Osteocyte (in vitro differentiated cells): ENCODE measurements around the gene G0S2. TPM values are rescaled to one million over a fixed set of nuclear protein-coding genes. Genes with fewer than 3 reads are reported as not detected.

ENCODE experiments used
- DNase-seq: peaks from one replicate; pipeline ENCODE4 v3.0.0; 2021; ENCODE audit warnings: mixed read lengths; ENCODE audit not compliant: unreplicated experiment; ENCODE audit errors: extremely low spot score
- H3K27ac Mint-ChIP-seq: one replicate; pipeline ENCODE4 v1.8.0; 2021; ENCODE audit warnings: mild to moderate bottlenecking, mixed read lengths; ENCODE audit not compliant: unreplicated experiment
- H3K27me3 Mint-ChIP-seq: one replicate; pipeline ENCODE4 v1.8.0; 2021; ENCODE audit warnings: mixed read lengths; ENCODE audit not compliant: unreplicated experiment
- H3K36me3 Mint-ChIP-seq: one replicate; pipeline ENCODE4 v1.8.0; 2021; ENCODE audit warnings: mixed read lengths; ENCODE audit not compliant: unreplicated experiment
- H3K4me1 Mint-ChIP-seq: one replicate; pipeline ENCODE4 v1.8.0; 2021; ENCODE audit warnings: mixed read lengths; ENCODE audit not compliant: unreplicated experiment
- H3K4me3 Mint-ChIP-seq: one replicate; pipeline ENCODE4 v1.8.0; 2021; ENCODE audit warnings: mild to moderate bottlenecking, moderate library complexity, mixed read lengths; ENCODE audit not compliant: unreplicated experiment
- H3K9me3 Mint-ChIP-seq: one replicate; pipeline ENCODE4 v1.8.0; 2021; ENCODE audit warnings: mixed read lengths; ENCODE audit not compliant: unreplicated experiment
- CTCF ChIP-seq: fragments of 200-600 bp; sonication (generic); IDR thresholded peaks from 2 replicates; pipeline ENCODE4 v1.5.0; 2021; ENCODE audit warnings: antibody characterized with exemption, mild to moderate bottlenecking, moderate library complexity
- total RNA-seq: library from RNA; stranded (reverse); gene quantifications from 2 replicates; pipeline ENCODE4 v1.2.1, GENCODE V29; 2021

The G0S2 gene
- total RNA-seq, 1 donor from 2014 or later = 0.40 TPM

- no peak for DNase-seq
- Mint-ChIP-seq H3K36me3 (no peaks in the 10 kb centered on the region), H3K27me3 (no peaks in the 10 kb centered on the region), H3K9me3 (no peaks in the 10 kb centered on the region), H3K27ac (peak overlapping the region; percentile 87), H3K4me1 (peaks cover 74% of the 10 kb centered on the region), H3K4me3 (no peak overlapping the region)
- TF ChIP-seq CTCF = no peak
Measured at GRCh38 chr1:209648931-209649776, 26.1 kb upstream of the G0S2 start.

GRCh38 chr1:209650454-209650853 lies 24.8 kb upstream of the G0S2 start:
- DNase-seq = no peak
- no peaks in the 10 kb centered on the region for H3K27me3 Mint-ChIP-seq
- H3K4me3 Mint-ChIP-seq = no peak overlapping the region
- H3K27ac Mint-ChIP-seq = peak overlapping the region; percentile 50
- H3K36me3 Mint-ChIP-seq = no peaks in the 10 kb centered on the region
- H3K9me3 Mint-ChIP-seq = no peaks in the 10 kb centered on the region
- peaks cover 74% of the 10 kb centered on the region for H3K4me1 Mint-ChIP-seq
- TF ChIP-seq CTCF = no peak

- no peaks in the 10 kb centered on the region for H3K27me3 Mint-ChIP-seq
- TF ChIP-seq CTCF = no peak
- H3K4me3 Mint-ChIP-seq = no peak overlapping the region
- peak overlapping the region; percentile 28 for H3K27ac Mint-ChIP-seq
- no peaks in the 10 kb centered on the region for H3K9me3 Mint-ChIP-seq
- H3K36me3 Mint-ChIP-seq = no peaks in the 10 kb centered on the region
- no peak for DNase-seq
- H3K4me1 Mint-ChIP-seq = peaks cover 70% of the 10 kb centered on the region
Measured at GRCh38 chr1:209651138-209651587, 24.0 kb upstream of the G0S2 start.

- H3K36me3 Mint-ChIP-seq = no peaks in the 10 kb centered on the region
- H3K4me3 Mint-ChIP-seq = no peak within 1 kb of the TSS
- no peaks in the 10 kb centered on the region for H3K9me3 Mint-ChIP-seq
- TF ChIP-seq CTCF = no peak
- no peaks in the 10 kb centered on the region for H3K27me3 Mint-ChIP-seq
- H3K4me1 Mint-ChIP-seq = peaks cover 64% of the 10 kb centered on the region
- no peak for DNase-seq
- peak within 1 kb of the TSS; percentile 64 for H3K27ac Mint-ChIP-seq
Measured at GRCh38 chr1:209652121-209652735, 23.0 kb upstream of the G0S2 start, which contains the start of gene LAMB3. Gene LAMB3, minus strand, starts transcription at chr1:209652425. Its CDS starts 1,481 bp downstream, at chr1:209650944.

- Mint-ChIP-seq H3K4me1 (peaks cover 58% of the 10 kb centered on the region), H3K36me3 (no peaks in the 10 kb centered on the region), H3K4me3 (no peak overlapping the region), H3K9me3 (no peaks in the 10 kb centered on the region), H3K27ac (peak overlapping the region; percentile 64), H3K27me3 (peaks cover 4% of the 10 kb centered on the region)
- TF ChIP-seq CTCF = no peak
- DNase-seq = no peak
Measured at GRCh38 chr1:209652873-209653401, 22.3 kb upstream of the G0S2 start.
